ENCODE results near the gene HOXA4.

Gene HOXA4

DNA sequence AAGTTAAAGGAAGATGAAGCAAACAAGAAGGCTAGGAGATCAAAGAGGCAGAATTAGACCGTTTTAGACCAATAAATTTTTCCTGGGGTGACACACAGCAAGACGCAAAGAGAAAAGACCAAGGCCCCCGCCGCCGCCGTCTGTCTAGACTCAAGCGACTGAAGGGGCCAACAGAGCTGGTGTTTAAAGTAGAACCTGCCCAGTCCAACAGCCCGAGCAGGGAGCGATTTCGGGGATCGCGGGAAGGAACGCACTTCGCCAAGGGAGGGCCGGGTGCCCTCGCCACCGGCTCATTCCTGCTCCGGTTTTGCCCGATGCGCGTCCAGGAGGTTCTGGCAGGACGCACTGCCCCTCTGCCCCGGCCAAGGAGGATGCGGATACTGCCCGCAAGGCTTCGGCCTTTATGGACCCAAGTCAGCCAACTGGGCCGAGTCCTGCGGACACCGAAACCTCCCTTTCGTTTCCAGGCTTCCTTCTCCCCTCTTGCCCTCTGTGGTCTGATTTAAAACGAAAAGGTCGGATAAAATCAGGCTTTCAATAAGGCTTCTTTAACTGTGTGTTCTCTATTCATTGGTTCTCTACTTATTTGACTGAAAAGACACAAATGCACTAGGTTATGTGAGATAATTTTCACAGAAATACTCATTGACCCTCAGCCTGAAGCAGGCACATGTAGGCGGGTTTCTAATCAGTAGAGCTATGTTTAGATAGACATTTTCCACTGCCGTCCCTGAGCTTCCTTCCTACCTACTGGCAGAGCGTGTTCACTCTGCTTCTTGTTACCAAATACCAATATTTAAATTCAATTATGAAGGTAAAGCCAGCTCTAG, 28.1 kb upstream of the HOXA4 start:
- DNase-seq (ENCODE audit: low read depth) = no peak

DNA sequence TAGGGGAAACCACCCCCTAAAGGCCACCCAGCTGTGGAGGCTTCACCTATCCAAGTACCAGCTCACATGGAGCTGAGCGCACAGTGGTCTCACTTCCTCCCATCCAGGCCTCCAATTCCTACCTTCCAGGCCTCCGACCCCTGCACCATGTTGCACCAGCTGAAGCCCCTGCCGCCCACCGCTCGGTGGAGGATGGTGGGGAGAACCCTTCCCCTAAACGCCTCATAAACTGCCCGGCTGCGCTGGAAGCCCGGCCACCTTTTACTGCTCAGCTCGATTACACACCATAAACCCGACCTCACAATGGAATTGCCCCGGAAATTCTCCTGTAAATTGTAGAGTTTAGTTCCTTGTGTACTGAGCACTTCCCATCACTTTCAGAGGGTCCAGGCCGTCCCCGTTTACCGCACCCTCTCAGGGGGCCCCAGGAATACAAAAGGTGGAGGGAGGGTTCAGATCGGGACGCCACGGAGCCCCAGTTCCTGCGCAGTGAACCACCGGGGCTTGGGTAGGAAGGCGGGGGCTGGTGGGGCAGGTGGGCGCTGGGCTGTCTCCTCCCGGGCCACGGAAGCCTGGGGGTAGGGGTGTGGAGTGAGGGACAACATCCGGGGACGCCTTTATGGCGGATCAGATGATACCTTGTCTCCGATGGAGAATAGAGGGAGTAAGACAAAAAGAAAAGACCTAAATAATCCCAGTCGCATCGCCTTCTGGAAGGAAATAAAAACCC, 27.3 kb upstream of the HOXA4 start:
- no peak for DNase-seq (ENCODE audit: low read depth)

DNA sequence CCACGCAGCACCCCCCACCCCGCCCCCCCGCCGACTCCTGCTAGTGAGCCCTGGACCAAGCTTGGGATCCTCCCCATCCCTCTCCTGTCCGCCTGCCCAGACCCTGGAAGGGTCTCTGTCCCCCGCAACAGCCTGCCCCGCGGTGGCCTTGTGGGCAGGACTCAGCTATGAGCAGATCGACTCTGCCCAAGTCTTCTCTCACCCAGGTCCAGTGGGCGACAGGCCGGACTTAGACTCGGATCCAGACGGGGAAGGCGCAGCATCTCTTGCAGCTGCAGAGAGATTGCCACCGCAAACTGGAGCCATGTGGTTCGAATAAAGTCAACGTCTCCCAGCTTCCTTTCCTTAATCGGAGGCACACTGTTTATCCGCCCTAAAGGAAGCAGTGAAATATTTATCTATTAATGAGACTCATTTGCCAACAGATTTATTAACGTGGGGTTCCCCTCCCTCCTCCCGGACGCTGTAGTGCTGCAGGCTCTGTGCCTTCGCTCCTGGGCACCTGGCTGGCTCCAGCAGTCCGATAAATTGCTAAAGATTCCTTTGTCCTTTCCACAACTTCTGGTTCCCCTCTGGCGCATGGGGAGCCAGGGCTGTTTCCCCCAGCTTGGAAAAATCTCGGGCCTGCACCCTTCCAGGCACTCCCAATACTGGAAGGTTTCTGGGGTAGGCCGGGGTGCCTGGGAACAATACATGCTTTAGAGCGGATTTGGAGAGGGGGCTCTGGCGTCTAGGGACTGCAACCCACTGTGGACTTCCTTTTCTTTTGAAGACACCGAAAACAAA, 26.6 kb upstream of the HOXA4 start:
- no peak for DNase-seq (ENCODE audit: low read depth)

DNA sequence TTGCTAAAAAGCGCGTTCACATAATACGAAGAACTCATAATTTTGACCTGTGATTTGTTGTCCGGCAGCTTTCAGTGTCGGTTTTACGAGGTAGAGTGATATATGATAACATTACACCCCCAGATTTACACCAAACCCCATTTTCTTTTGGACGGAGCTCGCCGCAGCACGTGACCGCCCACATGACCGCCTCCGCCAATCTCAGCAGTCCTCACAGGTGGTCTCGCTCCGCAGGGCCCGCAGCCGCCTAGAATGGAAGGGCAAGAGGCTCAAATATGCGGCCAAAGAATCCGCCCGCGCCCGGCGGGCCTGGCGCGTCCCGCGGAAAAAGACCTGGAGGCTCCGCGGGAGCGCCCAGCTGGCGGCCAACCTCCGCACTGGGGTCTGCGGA, 25.9 kb upstream of the HOXA4 start, which contains the start of gene HOXA7:
HOXA7 (minus strand) TSS at position 168 of the 391 bp plus-strand sequence; CDS start at position 38, 130 bp downstream.
- peak; percentile 42 for DNase-seq (ENCODE audit: low read depth)

DNA sequence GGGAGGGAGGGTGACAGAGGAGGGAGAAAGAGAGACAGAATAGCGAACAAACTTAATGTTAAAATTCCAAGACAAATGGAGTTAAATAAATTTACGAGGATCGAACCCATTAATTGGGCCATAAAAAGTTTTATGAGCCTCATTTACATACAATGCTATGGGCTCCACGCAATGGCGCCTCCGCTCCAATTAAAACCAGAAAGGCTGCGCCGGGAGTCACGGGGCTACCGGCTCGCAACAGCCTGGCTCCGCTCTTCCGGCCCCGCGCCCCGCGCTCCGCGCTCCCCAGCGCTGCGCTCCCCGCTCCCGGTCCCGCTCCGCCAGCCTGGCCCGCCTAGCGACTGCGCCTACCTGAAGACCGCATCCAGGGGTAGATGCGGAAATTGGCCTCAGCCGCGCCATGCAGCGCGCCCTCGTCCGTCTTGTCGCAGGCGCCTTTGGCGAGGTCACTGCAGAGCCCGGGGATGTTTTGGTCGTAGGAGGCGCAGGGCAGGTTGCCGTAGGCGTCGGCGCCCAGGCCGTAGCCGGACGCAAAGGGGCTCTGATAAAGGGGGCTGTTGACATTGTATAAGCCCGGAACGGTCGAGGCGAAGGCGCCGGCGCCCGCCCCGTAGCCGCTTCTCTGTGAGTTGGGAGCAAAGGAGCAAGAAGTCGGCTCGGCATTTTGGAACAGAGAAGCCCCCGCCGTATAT, 25.4 kb upstream of the HOXA4 start:
- no peak for DNase-seq (ENCODE audit: low read depth)

DNA sequence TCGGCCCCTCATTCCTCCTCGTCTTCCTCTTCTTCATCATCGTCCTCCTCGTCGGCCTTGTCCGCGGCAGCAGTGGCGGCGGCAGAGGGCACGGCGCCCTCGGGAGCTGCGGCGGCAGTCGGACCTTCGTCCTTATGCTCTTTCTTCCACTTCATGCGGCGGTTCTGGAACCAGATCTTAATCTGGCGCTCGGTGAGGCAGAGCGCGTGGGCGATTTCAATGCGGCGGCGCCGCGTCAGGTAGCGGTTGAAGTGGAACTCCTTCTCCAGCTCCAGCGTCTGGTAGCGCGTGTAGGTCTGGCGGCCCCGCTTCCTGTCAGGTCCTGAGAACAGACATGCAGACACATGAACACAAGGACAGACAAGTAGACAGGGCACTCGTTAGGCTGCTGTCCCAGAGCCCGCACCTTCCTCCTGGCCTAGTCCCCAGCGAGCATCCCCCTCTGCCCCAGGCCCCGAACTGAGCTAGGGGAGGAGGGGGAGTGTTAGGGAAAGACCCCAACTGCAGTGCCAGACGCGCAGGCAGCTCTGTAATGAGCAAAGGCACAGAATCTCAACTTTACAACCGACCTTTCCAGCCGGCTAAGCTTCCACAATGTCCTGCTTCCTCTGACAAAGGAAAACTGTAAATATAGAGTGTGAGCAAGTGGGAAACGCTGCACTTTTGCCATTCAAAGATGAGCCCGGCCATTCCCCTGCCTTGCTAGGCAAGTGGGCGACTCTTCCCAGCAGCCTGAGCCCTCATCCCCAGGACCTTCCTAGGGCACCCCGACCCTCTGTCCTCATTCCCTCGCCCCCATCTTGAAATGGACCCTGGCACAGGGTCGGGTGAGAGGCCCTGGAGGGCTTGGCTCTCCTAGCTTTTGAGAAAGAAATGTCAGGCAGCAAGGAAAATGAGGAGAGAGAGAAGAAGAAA, 24.6 kb upstream of the HOXA4 start:
- DNase-seq (ENCODE audit: low read depth) = no peak

DNA sequence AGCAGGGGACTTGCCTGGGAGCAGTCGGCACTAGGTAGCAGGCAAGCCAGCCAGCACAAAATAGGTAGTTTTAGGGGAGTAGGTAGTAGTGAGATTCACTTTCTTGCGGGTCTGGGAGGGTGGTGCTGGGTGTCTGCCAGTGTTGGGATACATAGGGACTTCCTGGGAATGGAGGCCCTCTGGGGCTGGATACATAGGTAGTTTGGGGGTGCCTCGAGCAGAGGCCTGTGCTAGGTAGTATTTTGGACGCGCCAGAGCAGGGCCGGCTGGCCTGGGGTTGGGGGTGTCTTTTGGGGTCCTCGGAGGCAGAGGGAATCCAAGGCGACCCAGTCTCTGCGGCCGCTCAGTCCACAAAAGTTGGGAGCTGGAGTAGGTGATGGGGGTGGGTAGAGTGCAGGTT, 23.8 kb upstream of the HOXA4 start:
- no peak for DNase-seq (ENCODE audit: low read depth)

DNA sequence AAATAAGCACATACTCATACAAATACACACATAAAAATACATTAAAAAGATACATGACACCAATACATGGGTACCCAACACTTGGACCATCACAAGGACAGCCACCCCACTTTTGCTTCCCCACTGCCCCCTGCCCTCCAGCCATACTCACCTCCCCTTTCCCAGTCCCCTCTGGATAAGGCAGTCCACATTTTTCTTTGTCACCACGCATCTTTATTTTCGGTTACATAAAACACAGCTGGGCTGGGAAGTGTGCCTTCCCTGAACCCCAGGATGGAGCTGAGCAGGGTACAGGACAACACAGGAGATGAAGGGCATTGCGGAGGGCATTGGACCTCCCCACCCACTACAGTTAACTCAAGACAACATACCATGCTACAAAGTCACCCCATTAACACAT, 23.0 kb upstream of the HOXA4 start:
- DNase-seq (ENCODE audit: low read depth) = no peak

DNA sequence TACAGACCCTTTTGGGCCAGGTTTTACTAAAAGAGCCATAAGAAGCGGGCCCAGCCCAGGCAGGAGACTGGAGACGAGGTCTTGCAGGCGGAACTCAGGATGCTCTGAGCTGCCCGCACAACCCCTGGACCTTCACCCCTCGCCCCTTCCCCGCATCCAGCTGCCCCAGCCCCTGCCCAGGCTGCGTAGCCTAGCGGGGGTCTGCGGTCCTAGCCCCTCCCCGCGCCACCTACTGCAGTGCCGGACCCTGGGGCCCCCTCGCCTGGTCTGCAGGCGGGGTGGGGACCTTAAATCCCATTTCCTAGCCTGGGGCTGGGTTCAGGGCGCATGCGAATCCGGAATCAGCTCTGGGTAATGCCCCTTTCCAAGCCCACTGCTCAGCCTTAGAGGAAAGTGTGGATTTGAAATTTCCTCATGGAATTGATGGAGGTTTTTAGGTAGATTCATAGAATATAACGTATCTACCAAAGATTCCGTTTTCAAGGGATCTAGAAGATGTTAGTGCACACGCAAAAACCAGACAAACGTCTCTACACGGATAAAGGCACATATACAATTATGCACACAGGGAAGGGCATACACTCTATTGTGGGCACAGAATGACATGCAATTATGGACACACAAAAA, 22.4 kb upstream of the HOXA4 start:
- DNase-seq (ENCODE audit: low read depth) = no peak

DNA sequence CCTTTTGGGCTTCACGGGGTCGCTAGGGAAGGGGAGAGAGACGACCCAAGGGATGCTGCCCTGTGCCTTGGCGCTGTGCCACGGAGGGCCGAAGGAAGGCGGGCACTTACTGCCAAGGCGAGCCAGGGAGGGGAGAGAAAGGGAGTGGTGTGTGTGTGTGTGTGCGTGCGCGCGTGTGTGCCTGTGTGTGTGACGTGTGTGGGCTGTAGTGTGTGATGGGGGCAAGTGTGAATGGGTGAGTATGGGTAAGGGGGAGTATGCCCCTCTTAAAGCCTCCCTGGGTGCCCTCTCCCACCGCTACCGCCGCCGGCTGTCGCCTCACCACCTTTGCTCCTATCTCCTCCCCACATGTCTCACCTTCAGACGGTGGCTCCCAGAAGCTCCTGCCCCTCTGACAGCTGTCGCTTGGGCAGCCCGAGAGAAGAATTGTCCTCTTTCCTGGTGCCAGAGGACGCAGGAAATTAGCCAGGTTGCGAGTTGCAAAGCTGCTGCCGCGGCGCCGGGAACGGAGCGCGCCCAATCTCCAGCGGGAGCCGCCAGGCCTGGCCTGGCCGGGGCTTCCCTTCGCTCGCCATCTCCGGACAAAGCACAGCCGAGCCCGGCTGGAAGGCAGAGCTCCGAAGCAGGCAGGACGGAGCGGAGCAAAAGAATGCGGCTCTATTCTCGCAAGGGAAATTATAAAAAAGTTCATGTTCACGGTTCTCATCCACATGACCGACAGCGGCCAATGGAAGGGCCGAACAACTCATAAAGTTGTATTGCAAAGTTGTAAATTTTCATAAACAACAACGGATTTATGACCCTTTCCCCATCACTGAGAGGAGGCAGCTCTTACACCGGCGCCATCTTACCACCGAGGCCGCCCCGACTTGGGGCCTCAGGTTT, 21.6 kb upstream of the HOXA4 start, which contains the start of gene HOXA3:
HOXA3 (minus strand) TSS at position 653 of the 885 bp plus-strand sequence. CDS start 41,943 bp downstream, outside the sequence.
- peak; percentile 60 for DNase-seq (ENCODE audit: low read depth)

DNA sequence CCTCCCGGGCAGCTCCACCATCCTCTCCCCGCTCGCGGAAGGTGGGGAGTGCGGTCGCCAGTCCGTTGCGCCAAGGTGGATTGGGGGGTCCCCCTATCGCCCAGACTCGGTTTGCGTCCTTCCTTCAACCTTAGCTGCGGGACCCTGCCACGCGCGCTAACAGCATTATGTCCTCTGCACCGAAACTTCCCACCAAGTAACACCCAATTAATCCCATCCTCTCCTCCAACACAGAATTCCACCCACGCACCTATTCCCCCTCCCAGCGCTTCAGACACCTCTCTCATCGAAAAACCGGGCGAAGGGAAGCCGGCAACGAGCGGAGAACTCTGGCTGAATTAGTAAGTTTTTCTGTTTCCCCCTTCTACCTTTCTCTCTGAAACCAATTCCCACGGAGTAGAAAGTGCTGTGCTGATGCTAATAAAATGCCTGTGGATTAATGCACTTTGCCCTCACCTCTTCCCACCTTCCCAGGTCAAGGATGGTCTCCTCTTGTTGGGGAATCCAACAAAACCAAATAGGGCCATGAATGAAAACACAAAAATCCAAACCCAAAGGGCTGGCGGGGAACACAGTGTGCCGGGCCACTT, 20.9 kb upstream of the HOXA4 start:
- peak; percentile 28 for DNase-seq (ENCODE audit: low read depth)

DNA sequence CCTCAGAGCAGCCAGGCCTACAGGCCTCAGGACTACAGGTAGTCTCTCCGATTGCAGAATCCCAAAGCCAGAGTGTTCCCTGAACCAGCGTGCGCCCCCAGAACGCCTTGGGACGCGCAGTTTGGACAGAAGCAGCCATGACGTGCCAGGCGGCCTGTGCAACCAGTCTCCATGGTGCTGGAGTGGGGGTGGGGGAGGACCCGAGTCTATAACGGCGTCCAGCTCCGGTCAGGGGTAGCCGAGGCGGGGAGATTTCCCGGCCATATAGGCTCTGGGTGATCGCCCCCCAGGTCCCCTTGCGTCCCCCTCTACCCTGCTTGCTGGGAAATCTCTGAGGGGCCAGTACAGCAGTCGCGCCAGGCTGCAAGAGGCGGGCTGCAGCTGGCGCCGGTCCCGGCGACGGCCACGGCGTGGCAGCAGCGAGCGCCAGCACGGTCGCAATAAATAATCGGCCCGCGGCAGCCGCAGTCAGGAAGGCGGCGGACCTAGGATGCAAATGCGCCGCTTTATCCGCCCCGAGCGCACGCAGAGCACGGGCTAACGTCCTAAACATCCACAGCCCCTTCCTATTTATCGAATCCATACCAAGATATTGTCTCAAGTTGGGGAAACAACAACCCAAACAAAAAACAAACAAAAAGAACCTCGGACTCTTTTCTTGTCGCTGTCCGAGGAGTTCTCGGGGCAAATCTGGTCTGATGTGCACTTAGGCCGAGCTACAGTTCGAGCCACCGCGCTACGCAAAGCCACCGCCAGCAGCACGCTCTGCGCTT, 20.2 kb upstream of the HOXA4 start:
- DNase-seq (ENCODE audit: low read depth) = peak; percentile 74

DNA sequence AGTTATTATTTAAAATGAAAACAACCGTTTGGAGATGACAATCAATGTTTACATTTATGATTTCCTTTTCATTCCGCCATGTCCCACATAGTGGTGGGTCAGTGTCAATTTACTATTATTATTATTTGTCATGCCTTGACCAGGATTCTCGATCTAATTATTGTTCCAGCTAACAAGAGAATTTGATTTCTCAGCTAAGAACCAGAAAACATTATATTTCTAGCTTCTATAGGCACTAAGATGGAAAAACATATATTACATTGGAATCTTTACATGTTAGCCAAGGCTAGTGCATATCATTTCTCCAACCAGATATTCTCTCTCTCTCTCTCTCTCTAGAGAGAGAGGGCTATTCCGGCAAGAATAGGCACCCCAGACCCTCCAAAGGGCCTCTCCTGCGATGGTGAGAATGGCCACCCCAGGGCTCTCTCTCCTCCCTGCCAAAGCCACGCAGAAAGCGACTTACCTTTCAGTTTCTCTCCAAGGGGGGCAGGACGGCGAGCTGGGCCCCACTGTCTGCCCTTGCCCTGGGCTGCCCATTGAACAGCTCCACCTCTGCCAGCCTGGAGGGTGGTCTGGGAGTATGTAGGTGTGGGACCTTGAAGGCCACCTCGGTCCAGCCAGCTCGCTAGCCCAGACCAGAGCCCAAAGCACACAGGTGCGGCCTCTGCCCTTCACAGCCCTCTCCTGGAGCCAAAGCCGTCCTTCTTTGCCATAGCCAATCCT, 19.4 kb upstream of the HOXA4 start:
- DNase-seq (ENCODE audit: low read depth) = no peak

DNA sequence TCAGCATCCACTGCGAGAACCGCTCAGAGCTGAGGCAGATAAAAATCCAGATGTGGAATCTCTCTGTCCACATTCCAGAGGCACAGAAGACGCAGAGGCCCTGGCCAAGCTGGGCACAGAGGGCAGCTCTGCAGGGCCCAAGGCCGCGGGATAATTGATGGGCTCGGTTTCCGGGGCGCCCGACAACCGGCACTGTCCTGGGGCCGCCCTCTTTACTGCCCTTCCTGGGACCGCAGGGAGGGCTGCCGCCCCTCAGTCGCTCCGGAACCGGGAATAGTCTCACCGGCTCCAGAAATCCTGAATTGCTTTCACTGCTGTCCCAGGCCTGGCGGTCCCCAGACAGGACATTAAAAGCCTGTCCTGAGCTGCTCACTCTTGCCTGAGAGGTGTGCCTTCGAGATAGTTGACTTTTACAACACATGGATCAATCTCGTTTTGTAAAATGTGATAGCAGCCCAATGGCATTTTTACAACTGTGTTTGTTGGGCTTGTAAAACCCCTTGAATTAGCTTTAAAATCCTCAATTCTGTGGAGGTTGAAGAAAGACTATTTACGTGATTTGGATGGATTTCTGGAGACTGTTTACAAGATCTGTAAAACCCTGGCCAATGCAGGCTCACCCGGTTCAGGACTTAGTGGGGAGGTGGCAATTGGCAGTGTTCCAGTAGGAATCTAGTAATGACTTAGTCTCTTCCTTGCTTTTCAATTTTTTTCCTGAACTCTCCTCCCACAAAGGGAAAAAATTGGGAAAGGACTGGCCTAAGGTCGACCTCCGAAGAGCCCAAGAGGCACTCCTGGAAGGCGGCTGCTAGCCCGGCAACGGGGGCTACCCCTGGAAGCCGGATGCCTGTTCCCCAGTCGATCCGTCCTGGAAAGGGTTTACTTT, 18.4 kb upstream of the HOXA4 start:
- DNase-seq (ENCODE audit: low read depth) = no peak

DNA sequence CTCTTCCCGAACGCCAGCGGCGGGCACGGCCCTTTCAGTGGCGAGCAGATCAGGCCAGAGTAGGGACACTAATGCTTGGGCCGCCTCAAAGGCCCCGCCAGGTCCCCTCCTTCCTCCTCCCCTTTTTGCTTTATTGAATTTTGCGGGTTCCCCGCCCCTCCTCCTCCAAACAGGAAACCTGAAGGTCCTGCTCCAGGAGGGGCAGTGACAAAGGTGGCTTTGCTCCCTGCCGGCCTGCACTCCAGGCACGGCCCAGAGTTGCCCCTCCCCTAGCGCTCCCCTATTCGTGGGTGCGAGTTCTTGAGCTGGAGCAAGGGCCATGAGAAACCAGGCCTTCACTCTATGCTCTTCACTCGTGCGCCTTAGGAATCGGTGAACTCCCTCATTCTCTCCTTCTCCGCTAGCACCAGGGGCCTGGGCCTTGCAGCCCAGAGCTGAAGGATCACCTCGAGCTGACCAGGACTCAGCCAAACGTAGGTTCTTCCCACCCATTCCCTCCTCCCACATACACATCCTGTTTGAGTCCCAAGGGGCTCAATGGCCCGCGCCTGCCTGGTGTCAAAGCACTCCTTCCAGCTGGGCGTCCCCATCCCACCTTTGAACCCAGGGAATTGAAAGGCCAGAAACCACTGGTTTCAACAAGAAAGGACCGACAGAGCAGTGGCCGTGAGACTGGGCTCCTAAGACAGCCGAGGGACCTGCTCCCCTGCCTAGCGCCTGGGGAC, 17.6 kb upstream of the HOXA4 start:
- DNase-seq (ENCODE audit: low read depth) = no peak

Data from HS-5 (cell line).